ENCODE results near the gene ARL6IP6.

ARL6IP6 gene

GRCh38 chr2:152811916-152812315 is 93.5 kb downstream of the ARL6IP6 start:
- ChIA-PET CTCF (interaction anchor here (0.6 kb wide), 1 partner anchor 418 kb away, joined by 3 read pairs; no protein-coding TSS in a partner anchor), POLR2A (ENCODE audit: low non-redundant PET) (no interaction called here)
- DNase-seq (ENCODE audit: low spot score) = no peak
- no peak for TF ChIP-seq CTCF (conservative IDR thresholded peaks at IDR 0.05; ENCODE audit: low read depth)
- H3K27ac ChIP-seq = no peak overlapping the region
